ENCODE results near the gene MRGPRE. TPM values are rescaled to one million over a fixed set of nuclear protein-coding genes. Genes with fewer than 3 reads are reported as not detected.

Gene MRGPRE
- total RNA-seq, 4 donors from 2014 or later, result 0.46 TPM; not detected in 3

DNA sequence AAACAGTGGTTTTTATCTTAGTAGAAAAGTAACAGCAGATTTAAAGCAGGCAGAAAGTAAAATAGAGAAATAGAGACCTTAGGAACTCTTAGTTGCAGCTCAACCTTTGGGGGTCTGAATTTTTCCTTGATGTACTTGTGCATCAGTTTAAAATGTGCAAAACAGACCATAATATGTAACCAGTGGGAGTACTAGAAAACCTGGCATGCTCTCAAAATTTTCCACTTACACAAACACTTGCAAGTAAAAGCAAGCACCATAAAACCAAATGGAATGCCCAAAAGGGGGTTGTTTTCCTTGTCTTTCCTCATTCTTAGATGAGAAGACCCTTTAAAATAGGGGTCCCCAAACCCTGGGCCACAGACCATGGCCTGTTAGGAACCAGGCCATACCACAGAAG, 12.9 kb upstream of the MRGPRE start:
- Histone ChIP-seq H3K27ac (replicated peaks in 1 of 4) (no peak overlapping the region), H3K36me3 (no peaks in the 10 kb centered on the region)
- DNase-seq (ENCODE audit: extremely low spot score), result no peak

DNA sequence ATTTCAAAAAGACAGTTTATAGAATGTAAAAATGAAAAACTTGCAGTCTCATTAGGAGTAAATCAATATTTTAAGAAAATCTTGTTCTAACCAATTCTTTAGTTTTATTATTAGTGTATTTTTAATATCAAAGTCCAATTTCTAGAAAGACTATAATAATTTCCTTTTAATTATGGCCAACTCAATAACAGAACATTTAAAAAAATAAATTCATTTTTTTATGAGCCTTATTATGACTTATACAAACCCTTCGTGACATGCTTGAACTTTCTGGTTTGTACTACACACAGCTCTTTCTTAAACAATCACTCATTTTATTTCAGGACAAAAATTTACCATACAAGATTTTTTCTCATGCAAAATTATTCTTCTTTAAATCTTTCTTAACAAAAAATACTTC, 11.7 kb upstream of the MRGPRE start:
- no peak overlapping the region for H3K4me3 ChIP-seq
- H3K9me3 ChIP-seq, result no peaks in the 10 kb centered on the region
- TF ChIP-seq POLR2A (IDR thresholded peaks at IDR 0.05; ENCODE audit: low read depth) (no peak), POLR2AphosphoS5 (IDR thresholded peaks at IDR 0.05) (no peak), EP300 (IDR thresholded peaks at IDR 0.05) (no peak)
- TF ChIP-seq, protein P1, sequence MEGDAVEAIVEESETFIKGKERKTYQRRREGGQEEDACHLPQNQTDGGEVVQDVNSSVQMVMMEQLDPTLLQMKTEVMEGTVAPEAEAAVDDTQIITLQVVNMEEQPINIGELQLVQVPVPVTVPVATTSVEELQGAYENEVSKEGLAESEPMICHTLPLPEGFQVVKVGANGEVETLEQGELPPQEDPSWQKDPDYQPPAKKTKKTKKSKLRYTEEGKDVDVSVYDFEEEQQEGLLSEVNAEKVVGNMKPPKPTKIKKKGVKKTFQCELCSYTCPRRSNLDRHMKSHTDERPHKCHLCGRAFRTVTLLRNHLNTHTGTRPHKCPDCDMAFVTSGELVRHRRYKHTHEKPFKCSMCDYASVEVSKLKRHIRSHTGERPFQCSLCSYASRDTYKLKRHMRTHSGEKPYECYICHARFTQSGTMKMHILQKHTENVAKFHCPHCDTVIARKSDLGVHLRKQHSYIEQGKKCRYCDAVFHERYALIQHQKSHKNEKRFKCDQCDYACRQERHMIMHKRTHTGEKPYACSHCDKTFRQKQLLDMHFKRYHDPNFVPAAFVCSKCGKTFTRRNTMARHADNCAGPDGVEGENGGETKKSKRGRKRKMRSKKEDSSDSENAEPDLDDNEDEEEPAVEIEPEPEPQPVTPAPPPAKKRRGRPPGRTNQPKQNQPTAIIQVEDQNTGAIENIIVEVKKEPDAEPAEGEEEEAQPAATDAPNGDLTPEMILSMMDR (IDR thresholded peaks at IDR 0.05), result no peak
- no peak overlapping the region for H3K27ac ChIP-seq (replicated peaks in 1 of 4)
- WGBS, result 67% methylated on average over 1 of the region's 1 CpG
- intact Hi-C loops (cut with DNase I), result no loop called here
- H3K36me3 ChIP-seq, result no peaks in the 10 kb centered on the region
- no peak for DNase-seq (ENCODE audit: extremely low spot score)
- no peaks in the 10 kb centered on the region for H3K4me1 ChIP-seq
- peaks cover 0 to 8% (median 0%) of the 10 kb centered on the region in 4 donors for H3K27me3 ChIP-seq

More for the DNA sequence above, 12.9 kb upstream of the MRGPRE start:
- TF ChIP-seq POLR2A (IDR thresholded peaks at IDR 0.05; ENCODE audit: low read depth), result no peak
- no peak for TF ChIP-seq EP300 (IDR thresholded peaks at IDR 0.05)
- intact Hi-C loops (cut with DNase I), result no loop called here
- H3K27me3 ChIP-seq, result peaks cover 0 to 8% (median 0%) of the 10 kb centered on the region in 4 donors
- no peaks in the 10 kb centered on the region for H3K9me3 ChIP-seq
- no peak overlapping the region for H3K4me3 ChIP-seq
- no peaks in the 10 kb centered on the region for H3K4me1 ChIP-seq

DNA sequence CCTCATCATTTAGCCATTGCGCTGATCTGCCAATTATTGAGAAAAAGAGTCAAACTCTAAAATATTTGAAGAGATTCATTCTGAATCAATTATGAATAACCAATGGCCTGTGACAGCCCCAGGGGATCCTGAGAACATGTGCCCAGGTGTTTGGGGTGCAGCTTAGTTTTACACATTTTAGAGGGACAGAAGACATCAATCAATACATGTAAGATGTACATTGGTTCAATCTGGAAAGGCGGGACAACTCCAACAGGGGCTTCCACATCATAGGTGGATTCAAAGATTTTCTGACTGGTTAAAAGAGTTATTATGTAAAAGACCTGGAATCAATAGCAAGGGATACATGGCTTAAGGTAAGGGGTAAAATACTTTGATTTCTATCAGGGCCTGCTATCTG, 4.9 kb upstream of the MRGPRE start:
- peaks cover 0 to 7% (median 0%) of the 10 kb centered on the region in 4 donors for H3K27me3 ChIP-seq
- TF ChIP-seq EP300 (IDR thresholded peaks at IDR 0.05) (no peak), POLR2AphosphoS5 (IDR thresholded peaks at IDR 0.05) (no peak), POLR2A (IDR thresholded peaks at IDR 0.05; ENCODE audit: low read depth) (no peak)
- TF ChIP-seq, protein P1 (IDR thresholded peaks at IDR 0.05), result no peak
- no peaks in the 10 kb centered on the region for H3K36me3 ChIP-seq
- H3K4me1 ChIP-seq, result peaks cover 0 to 2% (median 1%) of the 10 kb centered on the region in 4 donors
- intact Hi-C loops (cut with DNase I), result no loop called here
- H3K4me3 ChIP-seq, result no peak overlapping the region
- no peak overlapping the region for H3K27ac ChIP-seq (replicated peaks in 1 of 4)
- H3K9me3 ChIP-seq, result no peaks in the 10 kb centered on the region
- 95% methylated on average over 2 of the region's 2 CpGs for WGBS
- DNase-seq (ENCODE audit: extremely low spot score), result no peak

DNA sequence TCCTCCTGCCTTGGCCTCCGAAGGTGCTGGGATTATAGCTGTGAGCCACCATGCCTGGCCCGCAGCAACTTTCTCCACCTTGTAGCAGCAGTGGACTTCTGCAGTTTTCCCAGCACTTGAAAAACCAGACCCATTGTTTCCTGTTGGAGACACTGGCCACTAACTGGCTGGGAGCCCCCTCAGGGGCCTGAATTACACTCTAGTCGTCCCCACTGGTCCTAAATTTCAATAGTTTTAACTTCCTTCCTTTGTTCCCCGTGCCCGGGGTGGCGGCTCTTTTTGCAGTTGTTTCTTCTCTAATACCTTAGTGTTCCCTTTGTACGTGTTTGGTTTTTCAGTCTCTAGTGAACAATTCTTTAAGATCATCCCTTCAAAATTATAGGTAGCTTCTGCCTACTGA, 2.6 kb upstream of the MRGPRE start:
- Histone ChIP-seq H3K36me3 (no peaks in the 10 kb centered on the region), H3K27me3 (peaks cover 0 to 26% (median 0%) of the 10 kb centered on the region in 4 donors), H3K9me3 (no peaks in the 10 kb centered on the region), H3K4me1 (peaks cover 0 to 7% (median 6%) of the 10 kb centered on the region in 4 donors), H3K27ac (replicated peaks in 1 of 4) (no peak overlapping the region), H3K4me3 (no peak overlapping the region)
- no peak for DNase-seq (ENCODE audit: extremely low spot score)
- 71% methylated on average over 7 of the region's 7 CpGs for WGBS
- TF ChIP-seq, protein P1 (IDR thresholded peaks at IDR 0.05), result no peak
- TF ChIP-seq EP300 (IDR thresholded peaks at IDR 0.05) (no peak), POLR2AphosphoS5 (IDR thresholded peaks at IDR 0.05) (no peak), POLR2A (IDR thresholded peaks at IDR 0.05; ENCODE audit: low read depth) (no peak)
- intact Hi-C loops (cut with DNase I), result no loop called here

DNA sequence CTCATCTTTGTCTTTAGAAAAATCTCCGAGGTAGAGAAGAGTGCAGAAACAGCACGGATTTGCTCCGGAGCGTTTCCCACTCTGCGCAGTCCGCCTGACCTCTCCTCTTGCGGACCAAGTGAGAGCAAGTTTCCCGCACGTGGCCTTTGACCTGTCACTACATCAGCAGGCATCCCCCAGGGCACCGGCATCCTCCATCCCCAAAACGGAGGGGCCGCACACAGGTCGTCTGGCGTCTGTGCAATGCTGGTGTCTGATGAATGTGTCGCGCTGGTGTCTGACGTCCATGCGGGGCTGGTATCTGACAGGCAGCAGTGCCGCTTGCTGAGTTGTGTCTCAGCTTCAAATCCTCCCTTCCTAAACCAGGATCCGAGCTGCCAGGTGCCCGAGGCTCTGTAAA, 739 bp upstream of the MRGPRE start:
- DNase-seq (ENCODE audit: extremely low spot score), result no peak
- no peaks in the 10 kb centered on the region for H3K9me3 ChIP-seq
- no peak overlapping the region for H3K4me3 ChIP-seq
- H3K27ac ChIP-seq (replicated peaks in 1 of 4), result no peak overlapping the region
- peaks cover 0 to 7% (median 6%) of the 10 kb centered on the region in 4 donors for H3K4me1 ChIP-seq
- H3K36me3 ChIP-seq, result no peaks in the 10 kb centered on the region
- intact Hi-C loops (cut with DNase I), result no loop called here
- peaks cover 0 to 40% (median 0%) of the 10 kb centered on the region in 4 donors for H3K27me3 ChIP-seq
- TF ChIP-seq, protein P1 (IDR thresholded peaks at IDR 0.05), result no peak
- TF ChIP-seq POLR2A (IDR thresholded peaks at IDR 0.05; ENCODE audit: low read depth), result no peak
- no peak for TF ChIP-seq EP300 (IDR thresholded peaks at IDR 0.05)
- TF ChIP-seq POLR2AphosphoS5 (IDR thresholded peaks at IDR 0.05), result no peak
- WGBS, result 85% methylated on average over 21 of the region's 21 CpGs
